ENCODE results near the gene FARP1.

Gene FARP1

GRCh38 chr13:98274921-98275487 is 132.1 kb downstream of the FARP1 start:
- no peaks in the 10 kb centered on the region for H3K27me3 ChIP-seq (ENCODE audit: insufficient read depth, low read length)
- peak overlapping the region; percentile 59; the same call in 1 of the 2 replicates for H3K9ac ChIP-seq (ENCODE audit: low read depth, low read length)
- no peak overlapping the region for H3K4me3 ChIP-seq (ENCODE audit: low read length)
- H3K36me3 ChIP-seq (ENCODE audit: insufficient read depth, low read length) = no peaks in the 10 kb centered on the region
- no peak overlapping the region for H3K27ac ChIP-seq (ENCODE audit: low read depth, low read length)
- no peaks in the 10 kb centered on the region for H3K9me3 ChIP-seq (ENCODE audit: insufficient read depth, low read depth, low read length)
- H3K4me1 ChIP-seq (ENCODE audit: insufficient read depth, low read length) = peaks cover 41% of the 10 kb centered on the region
- 100% methylated on average over 2 of the region's 2 CpGs for WGBS

DNA sequence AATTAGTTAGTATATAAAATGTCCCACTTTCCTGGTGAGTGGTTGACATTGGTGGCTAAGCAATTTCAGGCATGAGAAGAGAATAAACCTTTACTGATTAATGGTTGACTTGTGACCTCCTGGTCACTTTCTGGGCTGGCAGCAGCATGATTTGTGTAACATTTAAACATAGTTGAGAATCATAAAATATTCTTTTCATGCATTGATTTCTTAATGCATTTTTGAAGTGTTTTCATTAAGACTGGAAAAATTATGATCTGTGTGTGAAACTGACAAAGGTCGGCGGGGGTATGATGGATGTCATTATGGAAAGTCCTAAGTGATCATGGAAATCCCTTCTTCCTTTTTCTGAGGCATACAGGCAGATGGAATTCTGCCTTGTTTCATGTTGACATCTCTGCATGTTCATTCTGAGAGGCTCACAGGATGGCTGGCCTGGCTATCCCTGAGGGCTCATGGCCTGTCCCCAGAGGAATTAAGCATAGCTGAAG is 132.8 kb downstream of the FARP1 start:
- Histone ChIP-seq H3K27me3 (ENCODE audit: insufficient read depth, low read length) (no peaks in the 10 kb centered on the region), H3K9ac (ENCODE audit: low read depth, low read length) (no peak overlapping the region), H3K4me1 (ENCODE audit: insufficient read depth, low read length) (peaks cover 47% of the 10 kb centered on the region), H3K9me3 (ENCODE audit: insufficient read depth, low read depth, low read length) (no peaks in the 10 kb centered on the region), H3K36me3 (ENCODE audit: insufficient read depth, low read length) (no peaks in the 10 kb centered on the region), H3K27ac (ENCODE audit: low read depth, low read length) (no peak overlapping the region), H3K4me3 (ENCODE audit: low read length) (no peak overlapping the region)
- WGBS = 89% methylated on average over 2 of the region's 2 CpGs

DNA sequence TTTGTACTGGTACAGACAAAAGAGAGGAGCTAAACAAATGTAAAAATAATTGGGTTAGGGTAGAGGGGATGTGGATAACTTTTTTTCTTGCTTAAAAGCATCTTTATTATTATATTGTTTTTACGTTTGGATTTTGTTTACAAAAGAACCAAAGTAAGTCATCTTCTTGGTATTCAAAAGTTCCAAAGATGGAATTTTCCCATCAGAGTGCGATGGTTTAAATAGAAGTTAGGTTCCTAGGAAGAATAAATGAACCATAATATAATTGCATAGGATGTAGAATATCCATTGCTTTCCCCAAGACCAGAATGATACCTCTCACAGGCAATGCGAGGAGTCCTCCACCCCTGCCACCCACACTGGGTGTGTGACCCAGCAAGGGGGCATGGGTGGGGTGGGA is 133.6 kb downstream of the FARP1 start:
- 100% methylated on average over 1 of the region's 3 CpGs for WGBS
- H3K4me3 ChIP-seq (ENCODE audit: low read length) = no peak overlapping the region
- no peaks in the 10 kb centered on the region for H3K9me3 ChIP-seq (ENCODE audit: insufficient read depth, low read depth, low read length)
- no peak overlapping the region for H3K9ac ChIP-seq (ENCODE audit: low read depth, low read length)
- peaks cover 47% of the 10 kb centered on the region for H3K4me1 ChIP-seq (ENCODE audit: insufficient read depth, low read length)
- no peak overlapping the region for H3K27ac ChIP-seq (ENCODE audit: low read depth, low read length)
- H3K27me3 ChIP-seq (ENCODE audit: insufficient read depth, low read length) = no peaks in the 10 kb centered on the region
- H3K36me3 ChIP-seq (ENCODE audit: insufficient read depth, low read length) = no peaks in the 10 kb centered on the region

DNA sequence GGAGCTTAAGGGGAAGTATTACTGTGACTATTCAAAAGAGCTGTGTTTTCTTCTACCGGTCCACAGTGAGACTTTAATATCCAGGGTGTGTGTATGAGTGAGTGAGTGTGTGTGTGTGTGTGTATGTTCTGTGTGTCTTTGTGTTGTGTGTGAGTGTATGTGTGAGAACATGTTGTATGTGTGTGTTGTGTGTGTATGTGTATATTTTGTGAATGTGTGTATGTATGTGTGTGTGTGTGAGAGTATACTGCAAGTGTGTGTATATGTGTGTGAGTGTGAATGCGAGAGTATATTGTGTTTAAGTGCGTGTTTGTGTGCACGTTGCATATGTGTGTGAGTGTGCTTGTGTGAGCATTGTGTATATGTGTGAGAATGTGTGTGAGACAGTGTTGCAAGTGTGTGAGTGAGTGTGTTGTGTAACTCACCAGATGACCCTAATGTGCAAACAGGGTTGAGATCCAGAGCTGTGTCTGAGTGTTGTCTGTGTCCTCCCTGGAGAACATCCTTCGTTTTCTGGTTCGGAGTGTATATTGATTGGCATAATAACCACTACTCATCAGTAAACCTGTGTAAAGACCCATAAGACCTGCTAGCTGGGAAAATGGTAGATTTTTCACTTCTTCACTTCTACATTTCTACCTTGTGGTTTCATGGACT is 135.3 kb downstream of the FARP1 start:
- Histone ChIP-seq H3K4me3 (ENCODE audit: low read length) (no peak overlapping the region), H3K27ac (ENCODE audit: low read depth, low read length) (no peak overlapping the region), H3K9me3 (ENCODE audit: insufficient read depth, low read depth, low read length) (no peaks in the 10 kb centered on the region), H3K9ac (ENCODE audit: low read depth, low read length) (no peak overlapping the region), H3K27me3 (ENCODE audit: insufficient read depth, low read length) (no peaks in the 10 kb centered on the region), H3K36me3 (ENCODE audit: insufficient read depth, low read length) (no peaks in the 10 kb centered on the region), H3K4me1 (ENCODE audit: insufficient read depth, low read length) (peaks cover 39% of the 10 kb centered on the region)
- 94% methylated on average over 6 of the region's 6 CpGs for WGBS

DNA sequence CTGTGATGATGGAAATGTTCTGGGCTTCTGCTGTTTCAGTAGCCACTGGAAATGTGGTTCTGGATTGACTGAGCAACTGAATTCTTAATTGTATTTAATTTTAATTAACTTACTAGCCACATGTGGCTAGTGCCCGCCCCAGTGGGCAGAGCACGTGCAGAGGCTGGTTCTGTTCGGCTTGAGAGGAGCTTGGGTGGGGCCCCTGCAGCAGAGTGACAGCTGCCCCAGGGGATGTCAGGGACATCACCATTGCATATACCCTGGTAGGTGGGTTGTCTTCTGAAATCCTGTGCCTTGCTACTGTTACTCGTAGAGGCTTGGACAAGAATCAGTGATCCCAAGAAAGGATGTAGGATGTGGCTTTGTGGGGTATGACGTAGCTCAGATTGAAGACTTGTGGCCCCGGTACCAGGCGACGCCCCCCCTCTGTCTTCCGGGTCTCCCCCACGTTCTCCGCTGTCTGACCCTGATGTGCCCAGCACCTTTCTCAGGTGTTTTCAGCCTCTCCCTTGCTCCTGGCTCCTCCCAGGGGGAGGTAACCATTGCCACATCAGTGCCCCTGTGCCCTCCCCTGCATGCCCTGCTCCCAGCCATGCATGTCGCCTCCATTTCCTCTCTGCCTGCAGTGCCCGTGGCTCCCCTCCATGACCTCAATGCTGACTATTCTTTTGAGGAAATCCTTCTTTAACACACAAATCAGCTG is 136.7 kb downstream of the FARP1 start:
- no peaks in the 10 kb centered on the region for H3K36me3 ChIP-seq (ENCODE audit: insufficient read depth, low read length)
- no peaks in the 10 kb centered on the region for H3K27me3 ChIP-seq (ENCODE audit: insufficient read depth, low read length)
- WGBS = 83% methylated on average over 13 of the region's 13 CpGs
- H3K9me3 ChIP-seq (ENCODE audit: insufficient read depth, low read depth, low read length) = no peaks in the 10 kb centered on the region
- no peak overlapping the region for H3K27ac ChIP-seq (ENCODE audit: low read depth, low read length)
- H3K4me3 ChIP-seq (ENCODE audit: low read length) = no peak overlapping the region
- peaks cover 33% of the 10 kb centered on the region for H3K4me1 ChIP-seq (ENCODE audit: insufficient read depth, low read length)
- no peak overlapping the region for H3K9ac ChIP-seq (ENCODE audit: low read depth, low read length)

- Histone ChIP-seq H3K27me3 (ENCODE audit: insufficient read depth, low read length) (no peaks in the 10 kb centered on the region), H3K4me3 (ENCODE audit: low read length) (no peak overlapping the region), H3K9me3 (ENCODE audit: insufficient read depth, low read depth, low read length) (no peaks in the 10 kb centered on the region), H3K36me3 (ENCODE audit: insufficient read depth, low read length) (no peaks in the 10 kb centered on the region), H3K27ac (ENCODE audit: low read depth, low read length) (no peak overlapping the region), H3K4me1 (ENCODE audit: insufficient read depth, low read length) (peaks cover 33% of the 10 kb centered on the region), H3K9ac (ENCODE audit: low read depth, low read length) (no peak overlapping the region)
- 70% methylated on average over 10 of the region's 10 CpGs for WGBS
Observed at GRCh38 chr13:98280176-98280510, 137.2 kb downstream of the FARP1 start.

DNA sequence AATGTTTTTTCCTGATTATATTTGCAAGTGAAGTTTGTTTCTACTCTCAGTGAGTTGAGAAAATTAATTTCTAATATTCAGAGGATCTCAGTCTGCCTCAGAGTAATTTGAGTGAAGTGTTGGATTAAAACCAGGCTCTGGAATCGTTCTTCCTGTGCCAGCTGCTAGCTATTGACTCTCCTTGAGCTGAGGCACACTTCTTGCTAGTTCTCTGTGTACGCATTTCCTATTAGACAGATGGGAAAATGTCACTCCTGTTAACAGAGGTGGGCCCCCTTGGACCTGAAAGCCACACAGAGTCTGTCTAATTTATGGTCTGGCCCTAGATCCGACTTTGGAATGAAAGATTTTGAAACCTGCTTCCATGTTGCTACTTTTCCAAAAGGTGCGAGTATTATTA is 141.8 kb downstream of the FARP1 start:
- H3K9ac ChIP-seq (ENCODE audit: low read depth, low read length) = no peak overlapping the region
- peaks cover 33% of the 10 kb centered on the region for H3K4me1 ChIP-seq (ENCODE audit: insufficient read depth, low read length)
- no peaks in the 10 kb centered on the region for H3K36me3 ChIP-seq (ENCODE audit: insufficient read depth, low read length)
- no peak overlapping the region for H3K4me3 ChIP-seq (ENCODE audit: low read length)
- WGBS = 95% methylated on average over 4 of the region's 4 CpGs
- H3K27me3 ChIP-seq (ENCODE audit: insufficient read depth, low read length) = no peaks in the 10 kb centered on the region
- no peaks in the 10 kb centered on the region for H3K9me3 ChIP-seq (ENCODE audit: insufficient read depth, low read depth, low read length)
- H3K27ac ChIP-seq (ENCODE audit: low read depth, low read length) = peak overlapping the region; percentile 33; the same call in 1 of the 2 replicates

DNA sequence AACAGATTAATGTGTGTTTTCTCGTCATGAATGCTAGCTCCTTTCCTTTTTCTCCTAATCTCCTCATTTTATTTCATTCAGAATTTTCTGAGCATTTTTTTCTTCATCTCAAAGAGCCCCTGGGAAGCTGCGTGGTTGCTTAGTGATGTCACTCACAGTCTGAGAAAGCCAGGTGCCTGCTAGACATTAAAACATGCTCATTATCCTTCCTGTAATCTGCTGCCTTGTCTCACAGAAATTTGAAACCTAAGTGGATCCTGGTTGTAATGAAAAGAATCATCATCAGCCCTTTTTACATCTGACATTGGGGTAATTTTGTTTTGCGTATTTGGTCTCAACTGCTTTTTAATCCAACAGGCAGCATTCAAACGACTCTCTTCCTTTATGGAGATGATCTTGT is 142.4 kb downstream of the FARP1 start:
- WGBS = 78% methylated on average over 4 of the region's 4 CpGs
- H3K4me1 ChIP-seq (ENCODE audit: insufficient read depth, low read length) = peaks cover 27% of the 10 kb centered on the region
- H3K4me3 ChIP-seq (ENCODE audit: low read length) = no peak overlapping the region
- no peaks in the 10 kb centered on the region for H3K36me3 ChIP-seq (ENCODE audit: insufficient read depth, low read length)
- no peaks in the 10 kb centered on the region for H3K27me3 ChIP-seq (ENCODE audit: insufficient read depth, low read length)
- no peak overlapping the region for H3K27ac ChIP-seq (ENCODE audit: low read depth, low read length)
- no peaks in the 10 kb centered on the region for H3K9me3 ChIP-seq (ENCODE audit: insufficient read depth, low read depth, low read length)
- no peak overlapping the region for H3K9ac ChIP-seq (ENCODE audit: low read depth, low read length)

DNA sequence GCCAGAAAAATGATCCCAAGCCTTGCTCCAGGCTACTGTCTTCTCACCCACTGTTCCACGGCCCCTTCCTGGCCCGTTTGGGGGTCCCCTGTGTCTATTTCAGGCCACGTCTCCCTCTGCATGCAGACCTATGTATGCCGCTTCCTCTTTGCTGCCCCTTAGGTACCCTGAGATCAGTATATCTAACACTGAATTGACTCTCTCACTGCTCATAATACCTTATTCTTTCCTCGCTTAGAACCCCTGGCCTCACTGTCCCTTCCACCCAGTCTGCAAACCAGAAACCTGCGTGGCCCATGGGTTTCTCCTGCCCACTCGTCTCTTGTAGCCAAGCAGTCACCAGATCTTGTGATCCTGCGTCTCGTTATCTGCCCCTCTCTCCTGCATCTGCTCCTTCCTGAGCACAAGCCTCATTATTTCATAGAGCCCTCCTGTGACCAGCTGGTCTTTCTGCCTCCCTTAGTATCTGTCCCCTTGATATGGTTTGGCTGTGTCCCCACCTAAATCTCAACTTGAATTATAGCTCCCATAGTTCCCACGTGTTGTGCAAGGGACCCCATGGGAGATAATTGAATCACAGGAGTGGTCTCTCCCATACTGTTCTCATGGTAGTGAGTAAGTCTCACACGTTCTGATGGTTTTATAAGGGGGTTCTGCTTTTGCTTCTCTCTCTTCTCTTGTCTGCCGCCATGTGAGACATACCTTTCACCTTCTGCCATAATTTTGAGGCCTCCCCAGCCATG is 143.1 kb downstream of the FARP1 start:
- 83% methylated on average over 11 of the region's 12 CpGs for WGBS
- no peaks in the 10 kb centered on the region for H3K36me3 ChIP-seq (ENCODE audit: insufficient read depth, low read length)
- no peak overlapping the region for H3K4me3 ChIP-seq (ENCODE audit: low read length)
- H3K27me3 ChIP-seq (ENCODE audit: insufficient read depth, low read length) = no peaks in the 10 kb centered on the region
- H3K4me1 ChIP-seq (ENCODE audit: insufficient read depth, low read length) = peaks cover 25% of the 10 kb centered on the region
- H3K27ac ChIP-seq (ENCODE audit: low read depth, low read length) = no peak overlapping the region
- no peak overlapping the region for H3K9ac ChIP-seq (ENCODE audit: low read depth, low read length)
- no peaks in the 10 kb centered on the region for H3K9me3 ChIP-seq (ENCODE audit: insufficient read depth, low read depth, low read length)

- 96% methylated on average over 2 of the region's 2 CpGs for WGBS
- Histone ChIP-seq H3K4me3 (ENCODE audit: low read length) (no peak overlapping the region), H3K36me3 (ENCODE audit: insufficient read depth, low read length) (no peaks in the 10 kb centered on the region), H3K9ac (ENCODE audit: low read depth, low read length) (no peak overlapping the region), H3K9me3 (ENCODE audit: insufficient read depth, low read depth, low read length) (no peaks in the 10 kb centered on the region), H3K27ac (ENCODE audit: low read depth, low read length) (no peak overlapping the region), H3K27me3 (ENCODE audit: insufficient read depth, low read length) (no peaks in the 10 kb centered on the region), H3K4me1 (ENCODE audit: insufficient read depth, low read length) (peaks cover 25% of the 10 kb centered on the region)
Observed at GRCh38 chr13:98286799-98287198, 143.9 kb downstream of the FARP1 start.

DNA sequence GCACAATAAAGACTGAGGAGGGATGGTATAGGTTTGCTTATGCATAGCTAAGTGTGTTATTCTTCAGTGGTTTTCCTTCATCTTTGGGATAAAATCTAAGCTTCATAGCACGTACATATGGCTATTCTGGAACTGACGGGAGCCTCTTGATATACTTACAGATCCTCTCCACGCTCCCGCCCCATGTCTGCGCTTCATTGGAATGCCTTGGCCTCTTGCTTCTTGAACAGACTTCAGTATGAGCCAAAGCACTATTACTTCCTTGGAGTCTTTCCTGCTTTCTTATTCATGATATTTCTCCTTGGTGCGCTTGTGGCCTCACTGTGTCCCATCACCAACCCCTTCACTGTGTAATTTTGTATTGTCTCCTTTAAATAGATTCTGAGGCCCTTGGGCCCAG is 145.3 kb downstream of the FARP1 start:
- Histone ChIP-seq H3K27ac (ENCODE audit: low read depth, low read length) (no peak overlapping the region), H3K4me1 (ENCODE audit: insufficient read depth, low read length) (peaks cover 28% of the 10 kb centered on the region)
- 97% methylated on average over 6 of the region's 6 CpGs for whole genome bisulfite sequencing

More for the DNA sequence above, 145.3 kb downstream of the FARP1 start:
- Histone ChIP-seq H3K4me3 (ENCODE audit: low read length) (no peak overlapping the region), H3K36me3 (ENCODE audit: insufficient read depth, low read length) (no peaks in the 10 kb centered on the region), H3K9me3 (ENCODE audit: insufficient read depth, low read depth, low read length) (no peaks in the 10 kb centered on the region), H3K27me3 (ENCODE audit: insufficient read depth, low read length) (no peaks in the 10 kb centered on the region), H3K9ac (ENCODE audit: low read depth, low read length) (no peak overlapping the region)

Measured in HUES64 (cell line).